Measurements from ENCODE around the gene NUPR1. TPM values are rescaled to one million over a fixed set of nuclear protein-coding genes. Genes with fewer than 3 reads are reported as not detected.
A peak's percentile ranks its signal among the peaks of the same experiment; 100 is the strongest.

Gene NUPR1
- total RNA-seq, 2 experiments from 2014 or later: not detected

- BruUV-seq (replicated peaks): no TSS peak
- intact Hi-C loops (cut with micrococcal nuclease; ENCODE audit: unreplicated experiment): loop anchor here (5.0 kb wide), 2 partner anchors 62 to 63 kb away; partner anchors contain the start of genes APOBR and CLN3
- POLR2A ChIA-PET: interaction anchor here (0.5 to 0.7 kb wide), 3 partner anchors 64 to 1850 kb away, joined by 3 read pairs; no protein-coding TSS in a partner anchor
Observed at GRCh38 chr16:28554634-28555423, 16.1 kb upstream of the NUPR1 start.

GRCh38 chr16:28553776-28554633 lies 15.2 kb upstream of the NUPR1 start, which contains the start of gene SGF29:
Gene SGF29 (plus strand): TSS chr16:28553920. CDS start chr16:28581070, 27,150 bp downstream.
- Histone ChIP-seq H4K20me1 (ENCODE audit: insufficient read depth, low read length) (no peaks in the 10 kb centered on the region), H3K4me3 (ENCODE audit: low read depth, low read length, poor library complexity, severe bottlenecking) (peak within 1 kb of the TSS; percentile 72), H2AFZ (ENCODE audit: low read length) (peak within 1 kb of the TSS; percentile 65; the same call in 1 of the 2 replicates), H3K9me2 (ENCODE audit: insufficient read depth, low read length) (no peaks in the 10 kb centered on the region), H3K4me1 (ENCODE audit: insufficient read depth, low read length, poor library complexity, severe bottlenecking) (peaks cover 22% of the 10 kb centered on the region), H3K4me2 (ENCODE audit: low read length) (peak within 1 kb of the TSS; percentile 94), H3K36me3 (ENCODE audit: insufficient read depth, low read length) (peaks cover 30% of the 10 kb centered on the region), H3K9me3 (ENCODE audit: low read length) (no peaks in the 10 kb centered on the region), H3K27ac (ENCODE audit: low read depth, low read length, poor library complexity, severe bottlenecking) (peak within 1 kb of the TSS; percentile 81), H3K79me2 (ENCODE audit: insufficient read depth, low read depth, low read length) (peaks cover 25% of the 10 kb centered on the region; the same call in 1 of the 2 replicates)
- DNase-seq (ENCODE audit: low spot score): peak; percentile 95
- POLR2A ChIA-PET: interaction anchor here (0.6 kb wide), 3 partner anchors 9 to 309 kb away, joined by 3 to 5 read pairs (median 4); no protein-coding TSS in a partner anchor
- intact Hi-C loops (cut with micrococcal nuclease; ENCODE audit: unreplicated experiment): loop anchor here (5.0 kb wide), 2 partner anchors 62 to 63 kb away; partner anchors contain the start of genes APOBR and CLN3
- BruUV-seq (replicated peaks): TSS peak; percentile 99
- TF ChIP-seq EZH2phosphoT487 (IDR thresholded peaks at IDR 0.05; ENCODE audit: borderline replicate concordance, low read depth, low read length): no peak
- peak; percentile 63 for TF ChIP-seq CTCF (conservative IDR thresholded peaks at IDR 0.05; ENCODE audit: low read length)
- CTCF ChIA-PET (ENCODE audit: unreplicated experiment): interaction anchor here (0.6 kb wide), 1 partner anchor 60 kb away, joined by 3 read pairs; the partner anchor contains the start of gene APOBR

More at GRCh38 chr16:28554634-28555423, 16.1 kb upstream of the NUPR1 start:
- no peaks in the 10 kb centered on the region for H4K20me1 ChIP-seq (ENCODE audit: insufficient read depth, low read length)
- H3K36me3 ChIP-seq (ENCODE audit: insufficient read depth, low read length): peaks cover 38% of the 10 kb centered on the region
- no peaks in the 10 kb centered on the region for H3K9me3 ChIP-seq (ENCODE audit: low read length)
- TF ChIP-seq EZH2phosphoT487 (IDR thresholded peaks at IDR 0.05; ENCODE audit: borderline replicate concordance, low read depth, low read length) (no peak), CTCF (conservative IDR thresholded peaks at IDR 0.05; ENCODE audit: low read length) (no peak)
- CTCF ChIA-PET (ENCODE audit: unreplicated experiment): no interaction called here
- peaks cover 22% of the 10 kb centered on the region for H3K4me1 ChIP-seq (ENCODE audit: insufficient read depth, low read length, poor library complexity, severe bottlenecking)
- H3K4me3 ChIP-seq (ENCODE audit: low read depth, low read length, poor library complexity, severe bottlenecking): peak overlapping the region; percentile 72
- no peaks in the 10 kb centered on the region for H3K9me2 ChIP-seq (ENCODE audit: insufficient read depth, low read length)
- peak overlapping the region; percentile 94 for H3K4me2 ChIP-seq (ENCODE audit: low read length)
- no peak overlapping the region for H3K27ac ChIP-seq (ENCODE audit: low read depth, low read length, poor library complexity, severe bottlenecking)
- H2AFZ ChIP-seq (ENCODE audit: low read length): peak overlapping the region; percentile 60; the same call in 1 of the 2 replicates
- DNase-seq (ENCODE audit: low spot score): no peak
- H3K79me2 ChIP-seq (ENCODE audit: insufficient read depth, low read depth, low read length): peaks cover 25% of the 10 kb centered on the region; the same call in 1 of the 2 replicates
